GM15510 (cell line): ENCODE data around the gene FITM2.

Experiments used
- POLR2A ChIP-seq: IDR thresholded peaks from 3 replicates; pipeline ENCODE4 v1.6.1; 2011; ENCODE audit warnings: borderline replicate concordance; ENCODE audit not compliant: insufficient read length; ENCODE audit errors: extremely low read depth

FITM2 gene

DNA sequence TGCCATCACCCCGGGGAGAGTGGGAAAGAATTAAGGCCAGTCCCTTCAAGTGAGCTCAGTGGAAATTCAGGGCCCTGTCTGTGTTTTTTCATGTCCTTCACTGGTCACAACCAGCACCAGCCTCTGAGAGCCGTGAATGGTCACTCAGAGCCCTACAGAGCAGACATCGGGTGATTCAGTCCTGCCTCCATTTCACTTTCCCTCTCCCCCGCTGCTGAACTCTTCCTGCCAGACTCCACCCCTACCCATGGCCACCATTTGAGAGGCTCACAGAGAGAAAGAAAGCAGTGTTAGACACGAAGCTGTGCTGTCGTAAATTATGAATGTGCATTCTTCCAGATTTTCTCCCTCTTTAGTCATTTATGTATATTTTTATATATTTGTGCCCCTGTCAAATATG lies 31.2 kb upstream of the FITM2 start:
- TF ChIP-seq POLR2A: no peak

DNA sequence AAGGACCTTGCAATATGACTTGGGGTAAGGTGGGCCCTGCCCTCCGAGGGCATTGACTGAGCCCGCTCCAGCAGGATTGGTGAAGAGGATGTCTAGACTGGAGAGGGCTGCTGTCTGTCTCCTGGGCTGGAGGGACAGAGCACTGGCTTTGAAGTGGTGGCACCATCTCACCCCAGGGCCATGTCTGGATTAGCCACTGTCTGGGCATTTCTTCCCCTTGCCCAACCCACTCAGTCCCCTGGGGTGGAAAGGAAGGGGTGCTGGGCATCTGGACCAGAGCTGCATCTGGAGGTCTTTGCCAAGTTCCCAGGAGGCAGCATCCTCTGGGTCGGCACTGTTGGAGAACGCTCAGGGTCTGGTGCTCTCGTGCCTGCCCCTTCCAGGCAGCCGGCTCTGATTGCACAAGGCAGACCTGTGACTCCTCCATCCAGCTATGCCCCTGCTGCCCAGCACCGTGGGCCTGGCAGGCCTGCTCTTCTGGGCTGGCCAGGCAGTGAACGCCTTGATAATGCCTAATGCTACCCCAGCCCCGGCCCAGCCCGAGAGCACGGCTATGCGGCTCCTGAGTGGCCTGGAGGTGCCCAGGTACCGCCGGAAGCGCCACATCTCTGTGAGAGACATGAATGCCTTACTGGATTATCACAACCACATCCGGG lies 25.9 kb upstream of the FITM2 start, which contains the start of gene R3HDML:
TSS of gene R3HDML (plus strand) at position 319 of the 656 bp plus-strand sequence. CDS start at position 434, 115 bp downstream.
- no peak for TF ChIP-seq POLR2A

DNA sequence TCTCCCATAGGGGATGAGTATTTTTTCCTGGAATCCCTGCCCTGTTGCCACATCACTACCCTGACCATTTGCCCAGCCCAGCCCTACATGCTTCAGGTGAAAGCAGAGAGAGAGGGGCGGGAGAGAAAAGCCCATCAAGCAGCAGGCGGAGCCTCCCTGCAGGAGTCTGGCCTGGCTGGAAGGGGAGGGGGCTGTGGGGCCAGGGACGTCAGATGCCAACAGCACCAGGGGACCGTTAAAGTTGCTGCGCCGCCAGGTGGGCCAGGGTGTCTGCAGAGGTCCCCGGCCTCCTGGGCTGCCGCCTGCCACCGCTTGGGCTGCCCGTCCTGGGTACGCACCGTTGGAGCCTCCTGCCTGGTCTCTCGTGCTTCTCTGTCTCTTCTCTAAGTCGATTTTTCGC lies 25.1 kb upstream of the FITM2 start:
- TF ChIP-seq POLR2A: no peak

DNA sequence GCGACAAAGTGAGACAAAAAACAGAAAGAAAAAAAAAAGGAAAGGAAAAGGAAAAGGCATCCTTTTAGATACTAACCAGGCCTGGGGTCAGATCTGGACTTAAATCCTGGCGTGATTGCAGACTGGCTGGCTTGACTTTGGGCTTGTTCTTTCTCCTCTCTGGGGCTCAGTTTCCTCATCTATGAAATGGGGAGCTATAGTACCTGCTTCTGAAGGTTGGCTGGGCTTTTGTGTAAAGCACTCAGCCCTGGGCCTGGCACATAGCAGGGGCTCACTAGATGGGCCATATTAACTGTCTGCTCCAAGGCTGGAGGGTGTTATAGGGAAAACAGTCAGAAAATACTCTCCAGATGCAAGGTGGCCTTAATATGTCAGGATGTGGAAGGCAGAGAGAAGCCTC lies 24.7 kb upstream of the FITM2 start:
- no peak for TF ChIP-seq POLR2A

DNA sequence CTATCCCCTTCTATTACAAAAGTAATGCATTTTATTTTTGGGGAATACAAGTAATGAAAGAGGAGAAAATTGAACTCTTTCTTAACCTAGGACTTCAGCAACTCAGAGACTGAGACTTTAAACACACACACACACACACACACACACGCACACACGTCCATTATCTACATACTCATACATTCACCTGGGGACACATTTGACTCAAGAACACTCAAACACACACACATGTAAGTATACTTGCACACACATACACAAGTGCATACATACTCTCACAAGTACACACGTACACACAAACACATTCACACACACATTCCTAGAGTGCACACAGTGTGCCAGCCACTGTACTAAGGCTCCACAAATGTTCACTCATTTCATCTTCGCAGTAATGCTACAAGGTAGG lies 23.7 kb upstream of the FITM2 start:
- no peak for TF ChIP-seq POLR2A

DNA sequence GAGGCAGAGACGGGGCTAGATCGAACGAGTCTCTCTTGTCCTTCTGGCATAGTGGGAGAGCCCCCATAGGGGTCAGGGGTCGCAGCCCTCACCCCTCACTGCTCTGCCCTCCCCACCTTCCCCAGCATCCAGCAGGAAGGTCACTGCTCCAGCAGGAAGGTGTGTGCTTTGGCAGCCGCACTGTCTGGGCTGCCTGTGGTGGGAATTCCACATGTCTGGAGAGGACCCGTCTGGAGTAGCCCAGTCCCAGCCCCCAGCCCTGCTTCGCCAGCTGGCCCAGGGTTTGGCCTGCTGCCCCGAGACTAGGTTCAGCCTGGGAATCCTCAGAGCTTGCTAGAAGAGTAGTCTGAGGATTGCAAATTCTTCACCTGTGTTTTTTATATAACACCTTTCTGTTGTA lies 23.3 kb upstream of the FITM2 start:
- TF ChIP-seq POLR2A: no peak

DNA sequence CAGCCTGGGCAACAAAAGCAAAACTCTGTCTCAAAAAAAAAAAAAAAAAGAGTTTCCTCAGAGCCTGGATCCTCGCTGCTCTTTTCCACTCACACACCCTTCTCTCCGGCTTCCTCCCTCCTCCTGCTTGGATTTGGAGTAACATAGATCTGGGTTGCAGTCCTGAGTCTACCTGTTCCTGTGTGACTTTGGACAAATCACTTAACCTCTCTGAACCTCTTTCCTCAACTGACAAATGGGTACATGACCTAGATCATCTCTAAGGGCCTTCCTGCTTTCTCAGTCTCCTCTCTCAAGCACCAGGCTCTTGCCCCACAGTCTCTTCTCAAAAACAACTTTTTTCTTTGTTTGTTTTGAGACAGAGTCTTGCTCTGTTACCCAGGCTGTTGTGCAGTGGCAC lies 20.2 kb upstream of the FITM2 start:
- TF ChIP-seq POLR2A: no peak

DNA sequence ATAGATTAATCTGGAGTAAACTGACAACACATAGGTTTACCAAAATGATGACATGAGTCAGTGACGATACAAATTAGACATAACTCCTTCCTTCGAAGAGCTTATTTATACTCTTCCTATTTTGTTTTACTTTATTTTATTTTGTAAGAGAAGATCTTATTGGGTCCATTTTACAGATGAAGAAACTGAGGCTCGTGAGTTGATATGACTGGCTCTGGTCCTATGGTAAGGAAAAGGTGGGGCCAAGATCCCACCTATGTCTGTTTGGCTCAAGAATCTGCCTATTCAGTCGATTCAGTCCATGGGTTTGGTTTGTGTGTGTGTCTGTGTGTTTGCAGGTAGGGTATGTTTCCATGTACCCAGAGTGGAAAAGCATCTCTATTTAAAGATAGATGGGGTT lies 17.4 kb upstream of the FITM2 start:
- TF ChIP-seq POLR2A: no peak

DNA sequence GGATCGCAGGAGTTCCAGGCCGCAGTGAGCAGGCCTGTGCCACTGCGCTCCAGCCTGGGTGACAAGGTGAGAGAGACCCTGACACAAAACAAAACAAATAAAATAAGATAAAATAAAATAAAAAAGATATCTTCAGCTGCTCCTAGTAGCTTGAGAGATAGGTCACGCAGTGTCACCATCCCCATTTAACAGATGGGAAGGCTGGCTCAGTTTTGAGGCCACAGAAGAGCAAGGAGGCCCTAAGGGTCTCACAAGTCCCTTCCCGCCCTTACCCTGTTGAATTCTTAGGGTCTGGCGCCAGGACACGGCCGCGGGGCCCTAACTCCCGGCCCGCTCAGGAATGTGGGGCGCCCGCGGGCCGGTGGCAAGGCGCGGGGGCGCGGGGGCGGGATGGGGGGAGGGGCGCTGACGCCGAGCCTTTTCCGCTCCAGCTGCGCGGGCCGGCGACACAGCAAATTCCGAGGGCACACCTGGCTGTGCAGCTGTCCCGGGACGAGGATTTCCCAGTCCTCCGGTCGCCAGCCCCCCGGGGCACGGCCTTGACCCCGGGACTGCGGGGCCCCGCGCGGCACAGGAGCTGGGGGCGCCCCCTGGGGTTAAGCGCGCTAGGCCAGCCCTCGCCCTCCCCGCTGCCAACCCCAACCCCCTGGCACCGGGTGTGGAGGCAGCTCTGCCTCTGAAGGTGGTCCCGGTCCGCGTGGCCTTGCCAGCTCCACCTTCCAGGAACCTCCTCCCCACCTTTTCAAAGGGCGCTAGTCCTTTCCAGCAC lies 15.6 kb upstream of the FITM2 start:
- no peak for TF ChIP-seq POLR2A

DNA sequence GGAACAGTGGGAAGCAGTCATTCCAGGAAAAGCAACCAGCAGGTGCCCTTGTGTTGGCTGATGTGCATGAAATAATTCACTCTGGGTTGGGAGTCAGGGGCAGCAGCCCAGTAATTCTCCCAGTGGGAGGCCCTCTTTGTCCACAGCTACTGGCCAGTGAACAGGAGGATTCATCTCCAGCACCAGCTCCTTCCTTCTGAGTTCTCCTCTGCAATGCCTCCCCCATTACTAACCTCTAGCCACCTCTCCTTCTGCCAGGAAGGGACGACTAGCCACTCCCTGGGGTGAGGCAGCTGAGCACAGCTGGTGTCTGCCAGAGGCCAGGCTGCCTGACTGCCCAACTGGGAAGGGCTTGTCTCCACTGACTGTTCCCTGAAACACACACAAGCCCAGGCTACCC lies 13.3 kb upstream of the FITM2 start:
- TF ChIP-seq POLR2A: no peak

DNA sequence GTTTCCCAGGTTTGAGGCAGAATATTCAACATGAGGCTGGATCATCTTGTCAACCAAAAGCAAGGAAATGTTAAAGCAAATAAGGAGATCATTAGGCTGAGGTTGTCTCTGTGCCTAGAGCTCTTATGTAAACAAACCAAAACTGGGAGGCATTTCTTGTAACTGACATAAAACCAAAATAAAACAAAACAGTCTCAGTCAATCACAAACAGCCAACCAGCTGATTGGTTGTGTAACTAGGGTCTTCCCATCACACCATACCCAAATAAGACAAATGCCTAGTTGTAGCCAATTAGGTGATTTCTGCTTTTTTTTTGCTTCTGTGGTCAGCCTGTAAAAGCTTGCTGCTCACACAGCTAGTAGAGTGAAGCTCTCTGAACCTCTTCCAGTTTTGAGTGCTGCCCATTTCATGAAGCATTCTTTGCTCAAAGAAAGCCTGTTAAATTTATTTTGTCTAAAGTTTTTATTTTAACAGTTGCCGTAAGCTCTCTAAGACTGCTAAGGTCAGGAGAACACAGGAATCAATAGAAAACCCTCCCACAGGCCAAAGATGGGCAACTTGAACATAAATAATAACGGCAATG lies 8.9 kb upstream of the FITM2 start:
- no peak for TF ChIP-seq POLR2A

DNA sequence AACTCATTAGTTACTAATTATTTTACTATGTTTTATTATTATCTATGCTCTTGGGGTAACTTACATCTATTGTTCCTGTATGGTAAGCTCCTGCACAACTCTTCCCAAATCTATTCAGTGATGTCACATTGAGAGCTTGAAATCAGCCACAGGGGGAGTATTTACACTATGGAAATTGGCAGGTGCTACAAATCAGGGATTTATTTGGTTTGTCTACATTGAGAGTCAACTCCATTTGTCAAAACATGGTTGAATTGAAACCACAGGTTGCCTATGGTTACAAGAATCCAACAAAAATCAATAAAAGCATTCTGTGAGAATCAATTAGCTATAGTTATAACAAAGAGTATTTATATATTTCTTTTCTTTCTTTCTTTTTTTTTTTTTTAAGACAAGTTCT lies 3.9 kb upstream of the FITM2 start:
- TF ChIP-seq POLR2A: no peak

DNA sequence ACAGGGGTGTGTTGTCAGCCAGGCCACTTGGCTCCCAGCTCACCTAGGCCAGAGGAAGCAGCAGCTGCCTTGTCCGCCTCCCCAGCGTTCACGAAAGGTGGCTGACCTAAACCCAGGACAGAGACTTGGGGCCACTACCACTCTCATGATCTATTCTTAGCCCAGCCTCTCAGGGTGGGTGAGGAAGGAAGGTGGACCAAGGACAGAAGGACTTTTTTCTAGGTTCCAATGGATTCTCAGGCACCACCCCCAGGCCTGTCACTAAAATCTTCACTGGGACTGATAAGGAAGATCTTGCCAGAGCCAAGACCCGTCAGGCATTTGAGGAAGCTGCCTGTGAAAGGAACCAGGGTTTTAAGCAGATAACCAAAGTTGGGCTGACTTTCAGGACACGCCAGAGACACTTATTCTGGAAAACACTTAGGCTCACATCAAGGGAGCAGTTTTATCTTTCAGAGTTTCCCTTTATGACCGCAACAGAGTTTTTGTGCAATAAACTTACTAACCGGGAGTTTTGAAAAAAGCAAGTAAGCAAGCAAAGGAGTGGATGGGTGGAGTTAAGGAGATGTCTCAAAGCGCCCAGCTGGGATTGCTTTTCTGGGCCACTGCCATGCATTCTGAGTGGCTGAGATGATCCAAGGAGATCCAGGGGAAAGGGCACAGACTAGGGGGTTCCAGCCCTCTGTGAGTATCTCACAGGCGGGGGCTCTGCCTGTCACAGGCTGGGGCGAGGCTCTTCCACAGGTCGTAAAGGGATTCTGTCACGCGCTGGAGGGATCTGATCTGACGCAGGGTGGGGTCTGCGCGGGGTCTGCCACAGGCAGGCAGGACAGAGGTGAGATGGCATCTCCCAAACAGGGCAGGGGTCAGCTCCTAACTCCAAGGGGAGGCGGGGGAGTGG lies 989 bp downstream of the FITM2 start:
- no peak for TF ChIP-seq POLR2A

DNA sequence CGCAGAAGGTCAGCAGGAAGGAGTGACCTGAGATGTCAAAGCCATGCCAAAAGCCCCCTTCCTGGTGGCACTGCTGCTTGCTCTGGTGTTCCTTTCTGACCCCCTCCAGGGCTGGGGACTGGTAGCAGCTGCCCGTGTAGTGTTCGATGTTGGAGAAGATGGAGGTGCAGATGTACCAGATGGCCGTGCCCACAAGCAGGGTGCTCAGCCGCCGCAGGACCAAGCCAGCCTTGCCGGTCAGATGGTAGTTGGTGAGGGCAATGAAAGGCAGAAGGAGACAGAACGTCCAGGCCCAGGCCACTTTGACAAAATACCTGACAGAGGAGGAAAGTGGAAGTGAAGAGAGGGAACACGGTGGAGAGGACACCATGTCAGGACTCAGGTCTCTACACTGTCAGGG lies 4.1 kb downstream of the FITM2 start:
- TF ChIP-seq POLR2A: no peak

DNA sequence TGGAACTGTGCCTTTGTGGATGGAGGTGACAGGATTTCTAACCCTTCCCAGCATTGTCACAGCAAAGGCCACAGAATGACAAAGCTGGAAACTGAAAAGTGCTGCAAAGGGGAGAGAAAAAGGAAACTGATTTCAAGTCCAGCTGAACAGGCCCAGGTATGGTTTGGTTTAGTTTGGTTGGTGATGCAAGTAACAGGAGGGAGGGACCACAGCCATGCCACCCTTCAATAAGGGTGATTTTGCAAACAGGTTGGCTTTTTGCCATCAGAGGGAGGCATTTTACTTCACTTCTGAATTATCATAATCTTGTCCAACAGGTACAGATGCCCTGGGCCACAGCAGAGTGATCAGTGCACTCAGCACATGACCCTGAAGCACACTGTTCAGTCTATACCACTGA lies 6.6 kb downstream of the FITM2 start:
- no peak for TF ChIP-seq POLR2A
